Spinal cord (tissue), 10 donors: ENCODE data around the gene TCFL5. TPM values are rescaled to one million over a fixed set of nuclear protein-coding genes. Genes with fewer than 3 reads are reported as not detected.
"Not testable (repeated sequence)": the region's sequence is repeated elsewhere in the genome, so short reads cannot be mapped to it uniquely, and the experiment has no call there.

Experiments used
- DNase-seq, 6 donors: peaks; one replicate each; pipeline versions ENCODE4 v3.0.0 to v3.0.0-alpha.2; 2013 to 2015; ENCODE audit warnings: low spot score in 6 of 6, low read depth in 4 of 6
- H3K27ac ChIP-seq: one replicate; pipeline ENCODE4 v1.5.1; 2013; ENCODE audit warnings: low read depth, low read length, control low read depth
- H3K27me3 ChIP-seq: one replicate; pipeline ENCODE4 v1.6.1; 2013; ENCODE audit warnings: low read length; ENCODE audit not compliant: control insufficient read depth, insufficient read depth
- H3K36me3 ChIP-seq: one replicate; pipeline ENCODE4 v1.6.1; 2013; ENCODE audit warnings: low read length; ENCODE audit not compliant: control insufficient read depth, insufficient read depth
- H3K4me1 ChIP-seq: one replicate; pipeline ENCODE4 v1.6.1; 2013; ENCODE audit warnings: low read length; ENCODE audit not compliant: control insufficient read depth, insufficient read depth
- H3K4me3 ChIP-seq: one replicate; pipeline ENCODE4 v1.5.1; 2013; ENCODE audit warnings: low read depth, low read length, control low read depth
- H3K9me3 ChIP-seq: one replicate; pipeline ENCODE4 v1.6.1; 2013; ENCODE audit warnings: low read length; ENCODE audit not compliant: control insufficient read depth, insufficient read depth
- WGBS: methylation state at CpG from one replicate; pipeline ENCODE4 v1.1.5; 2013; ENCODE audit warnings: missing lambda C conversion rate; ENCODE audit not compliant: insufficient coverage; 5-methylcytosine and 5-hydroxymethylcytosine counted together
- polyA plus RNA-seq, 2 donors: library from polyadenylated mRNA; unstranded; fragments of 120-200 nt; gene quantifications; one replicate each; pipeline ENCODE4 v1.2.1, GENCODE V29; 2013; ENCODE audit not compliant: insufficient read length in 2 of 2
- total RNA-seq, 2 donors: library from RNA; depleted of rRNA in 1 of 2; stranded (reverse); fragments of 120-200 nt in 1 of 2; fragments of >200 nt in 1 of 2; gene quantifications; one replicate each; pipeline versions ENCODE4 v1.2.3 to v1.2.4, GENCODE V29; 2013 to 2014
- donor health status: healthy.

The TCFL5 gene
- total and polyA plus RNA-seq, 4 donors: 12.3 to 16.3 (median 14.3) TPM

- peaks cover 12% of the 10 kb centered on the region for H3K36me3 ChIP-seq
- H3K27me3 ChIP-seq, H3K9me3 ChIP-seq, H3K4me3 ChIP-seq, H3K27ac ChIP-seq: not testable (repeated sequence)
- peak in 1 of 6 donors; percentile 65 for DNase-seq
- peaks cover 16% of the 10 kb centered on the region for H3K4me1 ChIP-seq
- 4% methylated on average over 10 of the region's 15 CpGs for WGBS
Observed at GRCh38 chr20:62873681-62874031, 12.0 kb upstream of the TCFL5 start.

- Histone ChIP-seq H3K4me3 (no peak overlapping the region), H3K9me3 (no peaks in the 10 kb centered on the region), H3K36me3 (peaks cover 11% of the 10 kb centered on the region), H3K27ac (no peak overlapping the region), H3K27me3 (no peaks in the 10 kb centered on the region), H3K4me1 (peaks cover 16% of the 10 kb centered on the region)
- DNase-seq: no peak
- WGBS: 78% methylated on average over 2 of the region's 7 CpGs
Observed at GRCh38 chr20:62873280-62873679, 11.7 kb upstream of the TCFL5 start.

- WGBS: 89% methylated on average over 4 of the region's 6 CpGs
- H3K4me1 ChIP-seq: peaks cover 16% of the 10 kb centered on the region
- no peak for DNase-seq
Observed at GRCh38 chr20:62872862-62873261, 11.2 kb upstream of the TCFL5 start.

GRCh38 chr20:62872184-62872847, 10.7 kb upstream of the TCFL5 start:
- peaks cover 16% of the 10 kb centered on the region for H3K4me1 ChIP-seq
- no peaks in the 10 kb centered on the region for H3K27me3 ChIP-seq
- no peak for DNase-seq
- WGBS: 77% methylated on average over 14 of the region's 18 CpGs
- no peak overlapping the region for H3K4me3 ChIP-seq
- H3K36me3 ChIP-seq: peaks cover 9% of the 10 kb centered on the region
- H3K27ac ChIP-seq: no peak overlapping the region
- H3K9me3 ChIP-seq: no peaks in the 10 kb centered on the region

More at GRCh38 chr20:62872862-62873261, 11.2 kb upstream of the TCFL5 start:
- H3K4me3 ChIP-seq: no peak overlapping the region
- H3K36me3 ChIP-seq: peaks cover 11% of the 10 kb centered on the region
- no peaks in the 10 kb centered on the region for H3K9me3 ChIP-seq
- H3K27ac ChIP-seq: no peak overlapping the region
- no peaks in the 10 kb centered on the region for H3K27me3 ChIP-seq

GRCh38 chr20:62864207-62864606, 2.6 kb upstream of the TCFL5 start:
- Histone ChIP-seq H3K27me3 (no peaks in the 10 kb centered on the region), H3K36me3 (no peaks in the 10 kb centered on the region), H3K9me3 (no peaks in the 10 kb centered on the region), H3K4me1 (peaks cover 15% of the 10 kb centered on the region), H3K27ac (no peak overlapping the region), H3K4me3 (no peak overlapping the region)
- no peak for DNase-seq
- WGBS: 100% methylated on average over 4 of the region's 7 CpGs

GRCh38 chr20:62860924-62861691, 514 bp downstream of the TCFL5 start:
- DNase-seq: peak in 2 of 6 donors; percentile 45 to 49
- peak overlapping the region; percentile 40 for H3K4me3 ChIP-seq
- WGBS: under 1% methylated on average over 129 of the region's 129 CpGs
- no peaks in the 10 kb centered on the region for H3K9me3 ChIP-seq
- peaks cover 18% of the 10 kb centered on the region for H3K4me1 ChIP-seq
- peaks cover 9% of the 10 kb centered on the region for H3K36me3 ChIP-seq
- no peaks in the 10 kb centered on the region for H3K27me3 ChIP-seq
- H3K27ac ChIP-seq: no peak overlapping the region

- H3K9me3 ChIP-seq: no peaks in the 10 kb centered on the region
- peaks cover 10% of the 10 kb centered on the region for H3K36me3 ChIP-seq
- 3% methylated on average over 24 of the region's 24 CpGs for WGBS
- H3K27me3 ChIP-seq: no peaks in the 10 kb centered on the region
- peaks cover 18% of the 10 kb centered on the region for H3K4me1 ChIP-seq
- peak overlapping the region; percentile 40 for H3K4me3 ChIP-seq
- peak in 2 of 6 donors; percentile 47 to 59 for DNase-seq
- H3K27ac ChIP-seq: no peak overlapping the region
Observed at GRCh38 chr20:62860391-62860923, 1.2 kb downstream of the TCFL5 start.

- WGBS: 90% methylated on average over 8 of the region's 12 CpGs
- Histone ChIP-seq H3K36me3 (peaks cover 15% of the 10 kb centered on the region), H3K27ac (no peak overlapping the region), H3K4me1 (peaks cover 18% of the 10 kb centered on the region), H3K27me3 (no peaks in the 10 kb centered on the region), H3K4me3 (no peak overlapping the region), H3K9me3 (no peaks in the 10 kb centered on the region)
- no peak for DNase-seq
Observed at GRCh38 chr20:62859721-62860120, 1.9 kb downstream of the TCFL5 start.

GRCh38 chr20:62858058-62858830, 3.4 kb downstream of the TCFL5 start:
- peaks cover 18% of the 10 kb centered on the region for H3K4me1 ChIP-seq
- H3K27me3 ChIP-seq: no peaks in the 10 kb centered on the region
- WGBS: 91% methylated on average over 10 of the region's 23 CpGs
- H3K4me3 ChIP-seq: no peak overlapping the region
- H3K9me3 ChIP-seq: no peaks in the 10 kb centered on the region
- peaks cover 18% of the 10 kb centered on the region for H3K36me3 ChIP-seq
- no peak for DNase-seq
- H3K27ac ChIP-seq: no peak overlapping the region
